Left ventricle myocardium inferior (tissue), 1 donor: ENCODE results near the gene KIRREL3. TPM values are rescaled to one million over a fixed set of nuclear protein-coding genes. Genes with fewer than 3 reads are reported as not detected.

Experiments used
- DNase-seq: peaks from one replicate; pipeline ENCODE4 v3.0.0-alpha.2; 2020
- H3K27ac ChIP-seq: fragments of 200-600 bp; replicated peaks from 2 replicates; pipeline ENCODE4 v1.8.0; 2021
- H3K27me3 ChIP-seq: fragments of 200-600 bp; 2 replicates; pipeline ENCODE4 v1.8.0; 2021; ENCODE audit warnings: low read depth
- H3K36me3 ChIP-seq: fragments of 200-600 bp; 2 replicates; pipeline ENCODE4 v1.8.0; 2021
- H3K4me1 ChIP-seq: fragments of 200-600 bp; 2 replicates; pipeline ENCODE4 v1.8.0; 2021
- H3K4me3 ChIP-seq: fragments of 200-600 bp; 2 replicates; pipeline ENCODE4 v1.8.0; 2021; ENCODE audit warnings: mild to moderate bottlenecking, moderate library complexity
- H3K9me3 ChIP-seq: fragments of 200-600 bp; replicated peaks from 2 replicates; pipeline ENCODE4 v1.8.0; 2021
- CTCF ChIP-seq: fragments of 200-600 bp; IDR thresholded peaks from 2 replicates; pipeline ENCODE4 v1.8.0; 2021; ENCODE audit warnings: antibody characterized with exemption, mild to moderate bottlenecking, borderline replicate concordance
- intact Hi-C: fragments of 100-400 bp; cut with micrococcal nuclease; formaldehyde crosslinking; loops from one replicate; pipeline ENCODE4 v1.11.0; 2022
- total RNA-seq: library from RNA; stranded (reverse); fragmentation: NEBNext Ultra II Directional; extraction: Animal tissue kit (Norgen Biotek cat#: 25700); gene quantifications from one replicate; pipeline ENCODE4 v1.2.1, GENCODE V29; 2021
- donor health status: DM: no; HTN: yes; CAD: no; lungs with severe emphysema.

The KIRREL3 gene
- total RNA-seq, 1 donor from 2014 or later = 0.74 TPM

GRCh38 chr11:127039591-127039990 lies 39.0 kb upstream of the KIRREL3 start:
- no peaks in the 10 kb centered on the region for H3K36me3 ChIP-seq
- intact Hi-C loops = no loop called here
- DNase-seq = no peak
- no peaks in the 10 kb centered on the region for H3K9me3 ChIP-seq
- no peaks in the 10 kb centered on the region for H3K4me1 ChIP-seq
- peaks cover 29% of the 10 kb centered on the region for H3K27me3 ChIP-seq
- H3K27ac ChIP-seq = no peak overlapping the region
- no peak overlapping the region for H3K4me3 ChIP-seq
- no peak for TF ChIP-seq CTCF

DNA sequence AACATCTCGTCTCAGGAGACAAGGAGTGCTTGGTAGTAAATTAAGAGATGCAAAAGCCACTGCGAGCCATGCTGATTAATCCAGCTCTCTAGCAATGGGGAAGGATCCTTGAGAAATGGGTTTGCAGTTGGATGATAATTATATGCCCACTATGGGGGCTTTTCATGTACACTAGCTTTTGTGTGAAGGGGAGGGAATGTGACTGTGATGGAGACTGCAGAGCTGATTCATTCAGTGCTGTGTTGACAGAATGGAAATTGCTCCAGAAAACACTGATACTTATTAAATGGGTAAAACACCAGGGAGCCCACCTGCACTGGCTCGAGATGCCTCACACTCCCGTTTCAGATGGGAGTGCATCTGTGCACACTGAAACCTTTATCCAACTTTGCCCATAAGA lies 37.0 kb upstream of the KIRREL3 start:
- Histone ChIP-seq H3K27me3 (peaks cover 31% of the 10 kb centered on the region), H3K27ac (no peak overlapping the region), H3K4me1 (no peaks in the 10 kb centered on the region), H3K9me3 (no peaks in the 10 kb centered on the region), H3K36me3 (no peaks in the 10 kb centered on the region), H3K4me3 (no peak overlapping the region)
- DNase-seq = no peak
- intact Hi-C loops = no loop called here
- no peak for TF ChIP-seq CTCF

GRCh38 chr11:127037001-127037400 lies 36.4 kb upstream of the KIRREL3 start:
- Histone ChIP-seq H3K36me3 (no peaks in the 10 kb centered on the region), H3K27me3 (peaks cover 31% of the 10 kb centered on the region), H3K27ac (no peak overlapping the region), H3K9me3 (no peaks in the 10 kb centered on the region), H3K4me1 (no peaks in the 10 kb centered on the region), H3K4me3 (no peak overlapping the region)
- no peak for DNase-seq
- intact Hi-C loops = no loop called here
- TF ChIP-seq CTCF = no peak

DNA sequence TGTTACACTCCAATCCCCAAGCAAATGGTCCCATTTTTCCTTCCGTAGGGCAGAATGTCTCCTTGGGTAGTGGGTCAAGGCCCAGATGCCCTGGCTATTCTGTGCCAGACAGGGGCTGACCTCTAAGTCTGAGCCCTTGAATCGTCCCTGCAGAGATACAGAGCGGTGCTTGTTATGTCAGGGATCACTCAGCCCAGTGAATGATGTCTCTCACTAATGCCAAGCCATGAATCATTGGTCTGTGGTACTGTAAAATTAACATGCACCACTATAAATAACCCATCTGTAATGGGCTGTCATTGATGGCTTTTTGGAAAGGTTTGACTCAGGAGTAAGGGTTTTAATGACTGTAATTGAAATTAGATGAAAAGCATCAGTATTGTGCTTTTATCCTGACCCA lies 35.3 kb upstream of the KIRREL3 start:
- no peak for TF ChIP-seq CTCF
- H3K36me3 ChIP-seq = no peaks in the 10 kb centered on the region
- no peak overlapping the region for H3K4me3 ChIP-seq
- no peaks in the 10 kb centered on the region for H3K9me3 ChIP-seq
- peaks cover 37% of the 10 kb centered on the region for H3K27me3 ChIP-seq
- DNase-seq = no peak
- H3K27ac ChIP-seq = no peak overlapping the region
- intact Hi-C loops = no loop called here
- no peaks in the 10 kb centered on the region for H3K4me1 ChIP-seq

DNA sequence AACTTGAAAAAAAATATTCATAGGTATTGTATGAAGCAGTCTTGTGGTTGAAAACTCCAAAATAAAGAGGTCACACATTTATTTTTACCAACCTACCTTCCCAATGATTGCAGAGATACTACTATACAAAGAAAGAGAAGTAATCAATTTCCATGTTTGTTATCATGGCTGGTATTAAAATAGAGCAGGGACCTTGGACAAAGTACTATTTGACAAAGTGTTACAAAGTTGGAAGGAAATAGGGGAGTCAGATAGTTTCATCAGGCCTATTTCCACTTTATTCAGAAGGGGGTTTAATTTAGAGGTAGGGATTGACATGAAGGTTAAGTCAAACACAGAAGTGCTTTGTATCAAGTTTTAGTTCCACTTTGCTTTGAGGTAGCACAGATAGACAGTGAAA lies 34.4 kb upstream of the KIRREL3 start:
- no peak overlapping the region for H3K4me3 ChIP-seq
- no peak for DNase-seq
- H3K9me3 ChIP-seq = no peaks in the 10 kb centered on the region
- TF ChIP-seq CTCF = no peak
- intact Hi-C loops = no loop called here
- no peak overlapping the region for H3K27ac ChIP-seq
- no peaks in the 10 kb centered on the region for H3K4me1 ChIP-seq
- no peaks in the 10 kb centered on the region for H3K36me3 ChIP-seq
- H3K27me3 ChIP-seq = peaks cover 42% of the 10 kb centered on the region

DNA sequence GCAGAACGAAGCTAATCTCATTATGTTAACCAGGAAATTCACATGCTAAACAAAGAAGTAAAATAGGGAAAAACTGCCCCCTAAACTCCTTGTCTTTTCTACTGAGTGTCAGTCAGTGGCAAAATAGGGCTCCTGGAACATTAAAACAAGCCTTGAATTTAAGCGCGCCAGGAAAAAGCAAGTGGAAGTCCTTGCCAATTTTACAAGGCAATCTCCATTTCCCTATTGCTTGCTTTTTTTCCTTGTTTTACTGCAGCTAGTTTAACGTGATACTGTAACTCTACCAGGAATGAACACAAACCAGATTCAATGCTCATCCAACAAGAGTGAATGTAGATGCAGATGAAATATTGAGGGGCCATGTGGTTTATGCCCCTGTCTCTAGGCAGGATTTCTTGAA lies 28.1 kb upstream of the KIRREL3 start:
- intact Hi-C loops = no loop called here
- H3K36me3 ChIP-seq = no peaks in the 10 kb centered on the region
- no peak for TF ChIP-seq CTCF
- peaks cover 31% of the 10 kb centered on the region for H3K27me3 ChIP-seq
- no peaks in the 10 kb centered on the region for H3K9me3 ChIP-seq
- no peak overlapping the region for H3K4me3 ChIP-seq
- no peak for DNase-seq
- no peaks in the 10 kb centered on the region for H3K4me1 ChIP-seq
- no peak overlapping the region for H3K27ac ChIP-seq
